ENCODE measurements around the gene DENND1A. TPM values are rescaled to one million over a fixed set of nuclear protein-coding genes. Genes with fewer than 3 reads are reported as not detected.
A peak's percentile ranks its signal among the peaks of the same experiment; 100 is the strongest.

The DENND1A gene
- total and polyA plus RNA-seq, 2 of the 13 experiments (the other 11 are each of a cell fraction or from before 2014, with no cell fraction given): 14.8 to 30.1 TPM

DNA sequence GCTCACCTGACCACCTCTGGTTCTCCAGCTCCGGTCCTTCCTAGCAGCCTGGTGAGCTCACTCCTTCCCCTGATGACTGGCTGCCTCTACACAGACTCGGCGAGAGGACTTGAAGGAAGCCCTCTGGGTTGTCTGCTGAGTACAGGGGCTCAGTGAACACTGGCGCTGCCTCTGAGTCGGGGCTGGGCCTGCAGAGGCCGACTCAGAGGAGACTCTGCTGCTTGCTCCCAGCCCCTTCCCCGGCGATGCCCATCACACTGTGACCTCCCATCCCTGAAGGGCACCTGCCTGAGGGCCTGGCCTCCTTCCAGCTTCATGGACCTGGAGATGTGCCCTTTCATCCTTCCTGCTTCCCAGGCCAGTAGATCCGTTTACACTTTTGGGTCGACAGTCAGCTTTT lies 551.9 kb downstream of the DENND1A start (continued):
- TF ChIP-seq, protein P1, sequence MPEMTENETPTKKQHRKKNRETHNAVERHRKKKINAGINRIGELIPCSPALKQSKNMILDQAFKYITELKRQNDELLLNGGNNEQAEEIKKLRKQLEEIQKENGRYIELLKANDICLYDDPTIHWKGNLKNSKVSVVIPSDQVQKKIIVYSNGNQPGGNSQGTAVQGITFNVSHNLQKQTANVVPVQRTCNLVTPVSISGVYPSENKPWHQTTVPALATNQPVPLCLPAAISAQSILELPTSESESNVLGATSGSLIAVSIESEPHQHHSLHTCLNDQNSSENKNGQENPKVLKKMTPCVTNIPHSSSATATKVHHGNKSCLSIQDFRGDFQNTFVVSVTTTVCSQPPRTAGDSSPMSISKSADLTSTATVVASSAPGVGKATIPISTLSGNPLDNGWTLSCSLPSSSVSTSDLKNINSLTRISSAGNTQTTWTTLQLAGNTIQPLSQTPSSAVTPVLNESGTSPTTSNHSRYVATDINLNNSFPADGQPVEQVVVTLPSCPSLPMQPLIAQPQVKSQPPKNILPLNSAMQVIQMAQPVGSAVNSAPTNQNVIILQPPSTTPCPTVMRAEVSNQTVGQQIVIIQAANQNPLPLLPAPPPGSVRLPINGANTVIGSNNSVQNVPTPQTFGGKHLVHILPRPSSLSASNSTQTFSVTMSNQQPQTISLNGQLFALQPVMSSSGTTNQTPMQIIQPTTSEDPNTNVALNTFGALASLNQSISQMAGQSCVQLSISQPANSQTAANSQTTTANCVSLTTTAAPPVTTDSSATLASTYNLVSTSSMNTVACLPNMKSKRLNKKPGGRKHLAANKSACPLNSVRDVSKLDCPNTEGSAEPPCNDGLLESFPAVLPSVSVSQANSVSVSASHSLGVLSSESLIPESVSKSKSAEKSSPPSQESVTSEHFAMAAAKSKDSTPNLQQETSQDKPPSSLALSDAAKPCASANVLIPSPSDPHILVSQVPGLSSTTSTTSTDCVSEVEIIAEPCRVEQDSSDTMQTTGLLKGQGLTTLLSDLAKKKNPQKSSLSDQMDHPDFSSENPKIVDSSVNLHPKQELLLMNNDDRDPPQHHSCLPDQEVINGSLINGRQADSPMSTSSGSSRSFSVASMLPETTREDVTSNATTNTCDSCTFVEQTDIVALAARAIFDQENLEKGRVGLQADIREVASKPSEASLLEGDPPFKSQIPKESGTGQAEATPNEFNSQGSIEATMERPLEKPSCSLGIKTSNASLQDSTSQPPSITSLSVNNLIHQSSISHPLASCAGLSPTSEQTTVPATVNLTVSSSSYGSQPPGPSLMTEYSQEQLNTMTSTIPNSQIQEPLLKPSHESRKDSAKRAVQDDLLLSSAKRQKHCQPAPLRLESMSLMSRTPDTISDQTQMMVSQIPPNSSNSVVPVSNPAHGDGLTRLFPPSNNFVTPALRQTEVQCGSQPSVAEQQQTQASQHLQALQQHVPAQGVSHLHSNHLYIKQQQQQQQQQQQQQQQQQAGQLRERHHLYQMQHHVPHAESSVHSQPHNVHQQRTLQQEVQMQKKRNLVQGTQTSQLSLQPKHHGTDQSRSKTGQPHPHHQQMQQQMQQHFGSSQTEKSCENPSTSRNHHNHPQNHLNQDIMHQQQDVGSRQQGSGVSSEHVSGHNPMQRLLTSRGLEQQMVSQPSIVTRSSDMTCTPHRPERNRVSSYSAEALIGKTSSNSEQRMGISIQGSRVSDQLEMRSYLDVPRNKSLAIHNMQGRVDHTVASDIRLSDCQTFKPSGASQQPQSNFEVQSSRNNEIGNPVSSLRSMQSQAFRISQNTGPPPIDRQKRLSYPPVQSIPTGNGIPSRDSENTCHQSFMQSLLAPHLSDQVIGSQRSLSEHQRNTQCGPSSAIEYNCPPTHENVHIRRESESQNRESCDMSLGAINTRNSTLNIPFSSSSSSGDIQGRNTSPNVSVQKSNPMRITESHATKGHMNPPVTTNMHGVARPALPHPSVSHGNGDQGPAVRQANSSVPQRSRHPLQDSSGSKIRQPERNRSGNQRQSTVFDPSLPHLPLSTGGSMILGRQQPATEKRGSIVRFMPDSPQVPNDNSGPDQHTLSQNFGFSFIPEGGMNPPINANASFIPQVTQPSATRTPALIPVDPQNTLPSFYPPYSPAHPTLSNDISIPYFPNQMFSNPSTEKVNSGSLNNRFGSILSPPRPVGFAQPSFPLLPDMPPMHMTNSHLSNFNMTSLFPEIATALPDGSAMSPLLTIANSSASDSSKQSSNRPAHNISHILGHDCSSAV (CRISPR knock-in tag; IDR thresholded peaks at IDR 0.05; ENCODE audit: borderline replicate concordance): no peak

DNA sequence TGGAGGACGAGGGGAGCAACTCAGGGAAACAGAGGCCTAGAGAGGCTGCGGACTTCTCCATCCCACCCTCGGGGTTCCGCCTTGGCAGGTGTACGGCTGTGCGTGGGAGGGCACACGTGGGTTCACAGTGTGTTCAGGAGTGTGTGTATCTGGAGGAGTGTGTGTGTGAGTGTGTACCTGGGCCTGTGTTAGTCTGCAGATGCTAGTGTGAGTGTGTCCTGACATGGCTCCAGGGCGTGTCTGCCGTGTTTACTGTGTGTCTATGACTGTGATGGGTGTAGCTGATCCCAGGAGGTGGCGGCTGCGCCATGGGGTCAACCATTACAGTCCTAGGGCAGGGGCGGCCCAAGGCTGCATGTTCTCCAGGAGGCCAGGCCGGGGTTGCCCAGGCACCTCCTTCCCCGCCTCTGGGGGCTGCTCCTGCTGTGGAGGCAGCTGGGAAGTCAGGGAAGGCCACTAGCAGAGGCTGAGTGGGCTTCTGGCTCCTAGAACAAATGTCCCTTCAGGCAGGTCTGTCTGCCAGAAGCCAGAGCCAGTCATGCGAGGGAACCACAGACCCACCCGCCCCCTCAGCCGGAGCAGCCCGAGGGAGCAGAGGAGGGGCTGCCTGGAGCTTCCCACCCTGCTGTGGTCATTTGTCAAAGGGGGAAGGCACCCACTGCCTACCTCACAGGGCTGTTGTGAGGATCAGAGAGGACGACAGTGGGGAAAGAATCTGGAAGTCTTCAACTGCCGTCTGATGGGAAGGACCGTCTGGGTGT lies 552.5 kb downstream of the DENND1A start:
- Histone ChIP-seq H3K36me3 (replicated peaks in 1 of 2; ENCODE audit: control insufficient read depth in 1 of 2, insufficient read depth in 2 of 2, low read length in 2 of 2) (no peaks in the 10 kb centered on the region), H2AFZ (ENCODE audit: low read length) (no peak overlapping the region), H4K20me1 (ENCODE audit: insufficient read depth, low read length) (no peaks in the 10 kb centered on the region), H3K9ac (ENCODE audit: insufficient read depth, low read depth, low read length) (no peak overlapping the region), H3K4me1 (ENCODE audit: insufficient read depth, low read length) (peaks cover 42% of the 10 kb centered on the region), H3K79me2 (ENCODE audit: insufficient read depth, low read length) (no peaks in the 10 kb centered on the region), H3K27me3 (ENCODE audit: control insufficient read depth in 1 of 2, insufficient read depth in 2 of 2, low read length in 2 of 2) (peaks cover 0 to under 1% of the 10 kb centered on the region in 2 experiments; a peak in 2 of 5 replicates), H3K4me2 (ENCODE audit: low read depth, low read length) (peak overlapping the region; percentile 73; the same call in 1 of the 2 replicates), H3K4me3 (replicated peaks in 1 of 3; ENCODE audit: insufficient read depth in 1 of 3, low read depth in 2 of 3, low read length in 3 of 3) (peak overlapping the region in 1 of 3 experiments; percentile 60; a peak in 1 of 6 replicates), H3K9me3 (ENCODE audit: low read length) (no peaks in the 10 kb centered on the region), H3K27ac (ENCODE audit: extremely low read length, insufficient read depth, low read length) (no peak overlapping the region)
- FAIRE-seq (no peak), DNase-seq (ENCODE audit: low spot score) (no peak), ATAC-seq (peak; percentile 27)
- in situ Hi-C loops (cut with HindIII; ENCODE audit: extremely low pct_ligation_motif_present, low pct_unique_long_range_greater_than_20kb): no loop called here
- BruUV-seq (replicated peaks): no TSS peak
- ChIA-PET POLR2A (no interaction called here), CTCF (ENCODE audit: low intra/inter-chr PET ratio, low total read pairs) (no interaction called here)
- intact Hi-C loops (cut with micrococcal nuclease; ENCODE audit: unreplicated experiment): no loop called here
- WGBS (ENCODE audit: low lambda C conversion rate): 41% methylated on average over 9 of the region's 21 CpGs
- TF ChIP-seq MAZ (IDR thresholded peaks at IDR 0.05; ENCODE audit: borderline replicate concordance, low read depth, low read length) (no peak), MAZ (CRISPR knock-in tag; IDR thresholded peaks at IDR 0.05; ENCODE audit: low read depth) (no peak), RARA (CRISPR knock-in tag; IDR thresholded peaks at IDR 0.05) (no peak), ZNF788 (CRISPR knock-in tag; IDR thresholded peaks at IDR 0.05; ENCODE audit: borderline replicate concordance) (no peak), YEATS2 (CRISPR knock-in tag; IDR thresholded peaks at IDR 0.05; ENCODE audit: borderline replicate concordance) (no peak), CHCHD3 (CRISPR knock-in tag; IDR thresholded peaks at IDR 0.05) (no peak), MTF2 (CRISPR knock-in tag; IDR thresholded peaks at IDR 0.05; ENCODE audit: borderline replicate concordance) (no peak), GPN1 (CRISPR knock-in tag; IDR thresholded peaks at IDR 0.05; ENCODE audit: borderline replicate concordance) (no peak), ZNF496 (CRISPR knock-in tag; IDR thresholded peaks at IDR 0.05; ENCODE audit: insufficient replicate concordance) (no peak), ZNF30 (CRISPR knock-in tag; IDR thresholded peaks at IDR 0.05) (no peak)
- TF ChIP-seq, protein P2, sequence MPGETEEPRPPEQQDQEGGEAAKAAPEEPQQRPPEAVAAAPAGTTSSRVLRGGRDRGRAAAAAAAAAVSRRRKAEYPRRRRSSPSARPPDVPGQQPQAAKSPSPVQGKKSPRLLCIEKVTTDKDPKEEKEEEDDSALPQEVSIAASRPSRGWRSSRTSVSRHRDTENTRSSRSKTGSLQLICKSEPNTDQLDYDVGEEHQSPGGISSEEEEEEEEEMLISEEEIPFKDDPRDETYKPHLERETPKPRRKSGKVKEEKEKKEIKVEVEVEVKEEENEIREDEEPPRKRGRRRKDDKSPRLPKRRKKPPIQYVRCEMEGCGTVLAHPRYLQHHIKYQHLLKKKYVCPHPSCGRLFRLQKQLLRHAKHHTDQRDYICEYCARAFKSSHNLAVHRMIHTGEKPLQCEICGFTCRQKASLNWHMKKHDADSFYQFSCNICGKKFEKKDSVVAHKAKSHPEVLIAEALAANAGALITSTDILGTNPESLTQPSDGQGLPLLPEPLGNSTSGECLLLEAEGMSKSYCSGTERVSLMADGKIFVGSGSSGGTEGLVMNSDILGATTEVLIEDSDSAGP (CRISPR knock-in tag; IDR thresholded peaks at IDR 0.05; ENCODE audit: borderline replicate concordance): 0 out of 2 replicates have a peak, but pooled peaks have one; percentile 11
